ENCODE data around the gene SV2C.
A peak's percentile ranks its signal among the peaks of the same experiment; 100 is the strongest.
"Not testable (repeated sequence)": the region's sequence is repeated elsewhere in the genome, so short reads cannot be mapped to it uniquely, and the experiment has no call there.

Gene SV2C

GRCh38 chr5:76209297-76209696, 126.1 kb downstream of the SV2C start:
- DNase-seq = no peak

- no peak for DNase-seq
These were observed 127.8 kb downstream of the SV2C start for GRCh38 chr5:76210946-76211345.

DNA sequence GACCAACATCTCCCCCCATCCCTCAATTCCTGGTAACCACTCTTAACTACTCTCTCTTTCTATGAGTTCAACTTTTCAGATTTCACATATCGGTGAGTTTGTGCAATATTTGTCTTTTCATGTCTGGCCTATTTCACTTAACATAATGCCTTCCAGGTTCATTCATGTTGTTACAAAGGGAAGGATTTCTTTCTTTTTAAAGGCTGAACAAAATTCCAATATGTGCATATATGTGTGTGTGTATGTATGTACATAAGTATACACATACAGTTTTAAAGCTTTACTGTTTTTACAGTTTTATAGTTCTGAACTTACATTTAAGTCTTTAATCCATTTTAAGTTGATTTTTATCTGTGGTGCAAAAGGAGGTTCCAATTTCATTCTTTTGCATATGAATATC, 130.7 kb downstream of the SV2C start:
- no peak for DNase-seq

GRCh38 chr5:76216748-76217147, 133.6 kb downstream of the SV2C start:
- no peak for DNase-seq

DNA sequence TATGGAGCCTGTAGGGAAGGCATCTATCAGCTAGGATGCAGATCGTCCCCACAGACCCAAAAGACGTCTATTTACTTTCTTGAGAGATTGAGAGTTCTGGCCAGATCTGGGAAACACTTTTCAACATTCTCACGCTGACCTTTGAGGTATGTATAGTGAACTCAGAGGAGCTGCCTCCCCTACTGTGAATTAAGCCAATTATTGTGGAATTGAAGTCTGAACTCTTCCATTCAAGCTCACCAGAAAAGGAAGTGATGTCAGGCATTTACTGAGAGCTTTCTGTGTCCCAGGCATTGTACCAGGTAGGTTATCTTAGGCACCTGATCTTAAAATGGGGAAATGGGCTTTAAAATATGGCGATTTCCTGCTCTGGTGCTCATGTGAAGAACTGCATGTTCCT, 136.5 kb downstream of the SV2C start:
- DNase-seq = no peak

DNA sequence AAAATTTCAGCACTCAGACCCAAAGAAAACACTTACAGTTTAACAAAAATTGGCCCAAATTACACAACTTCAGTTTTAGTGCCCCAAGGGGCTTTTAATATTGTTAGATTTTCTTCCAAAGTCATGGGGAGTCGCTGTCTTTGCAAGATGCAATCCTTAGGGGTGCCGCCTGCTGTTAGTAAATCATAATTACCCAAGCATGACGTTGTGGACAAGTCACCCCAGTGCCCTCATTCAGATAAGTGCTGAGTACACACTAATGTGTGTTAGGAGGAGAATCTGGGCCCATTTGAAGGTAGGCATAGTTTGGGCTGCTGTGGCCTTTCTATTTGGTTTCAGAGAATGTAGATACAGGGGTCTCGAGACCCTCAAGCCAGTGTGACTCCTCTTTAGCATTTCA, 138.1 kb downstream of the SV2C start:
- DNase-seq = no peak

GRCh38 chr5:76222318-76222717, 139.1 kb downstream of the SV2C start:
- no peak for DNase-seq

DNA sequence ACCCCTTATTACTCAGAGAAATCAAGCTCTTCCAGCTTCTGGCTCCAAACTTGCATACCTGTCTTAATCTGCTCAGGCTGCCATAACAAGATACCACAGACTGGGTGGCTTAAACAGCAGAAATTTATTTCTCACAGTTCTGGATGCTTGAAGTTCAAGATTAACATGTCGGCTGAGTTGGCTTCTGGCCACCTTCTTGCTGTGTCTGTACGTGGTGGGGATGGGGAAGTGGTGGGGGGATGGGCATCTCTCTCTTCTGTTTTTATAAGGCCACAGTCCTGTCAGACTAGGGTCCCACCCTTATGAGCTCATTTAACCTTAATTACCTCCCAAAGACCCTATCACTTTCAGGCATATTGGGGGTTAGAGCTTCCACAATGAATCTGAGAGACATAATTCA, 140.5 kb downstream of the SV2C start:
- peak; percentile 21 for DNase-seq

GRCh38 chr5:76224898-76225297, 141.7 kb downstream of the SV2C start:
- DNase-seq = no peak

DNA sequence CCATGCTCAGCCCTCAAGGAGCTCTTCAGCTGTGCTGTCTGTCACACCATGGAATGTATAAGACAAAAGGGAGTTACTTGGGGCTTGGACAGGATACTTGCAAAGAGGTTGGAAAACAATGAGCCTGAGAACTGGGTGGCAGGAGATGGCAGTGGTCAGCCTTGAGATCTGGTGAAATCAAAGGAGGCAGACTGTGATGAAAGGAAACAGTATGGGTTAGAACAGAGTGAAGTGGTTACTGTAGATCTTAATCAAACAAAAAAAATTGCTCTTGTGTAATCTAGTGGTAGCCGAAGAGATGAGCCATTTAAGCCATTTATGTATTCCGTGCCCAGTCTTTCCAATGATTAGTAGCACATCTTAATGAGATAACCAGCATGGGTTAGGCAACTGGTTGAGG, 142.2 kb downstream of the SV2C start:
- no peak for DNase-seq

DNA sequence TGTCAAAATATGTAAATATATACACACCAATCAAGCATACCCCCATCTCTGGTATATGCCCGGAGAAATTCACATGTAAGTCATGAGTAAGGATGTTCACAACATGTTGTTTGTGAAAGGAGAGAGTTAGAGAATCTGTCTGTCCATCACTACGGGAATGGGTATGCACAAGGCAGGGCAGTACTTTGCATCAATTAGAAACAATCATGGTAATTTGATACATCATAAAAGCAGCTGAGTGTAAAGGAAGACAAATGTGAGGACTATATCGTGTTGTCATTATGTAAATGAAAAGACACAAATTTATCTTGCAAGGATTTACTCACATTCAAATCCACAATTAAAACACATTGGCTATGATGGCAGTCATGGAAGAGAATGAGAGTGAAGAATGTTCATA, 146.7 kb downstream of the SV2C start:
- DNase-seq = no peak

DNA sequence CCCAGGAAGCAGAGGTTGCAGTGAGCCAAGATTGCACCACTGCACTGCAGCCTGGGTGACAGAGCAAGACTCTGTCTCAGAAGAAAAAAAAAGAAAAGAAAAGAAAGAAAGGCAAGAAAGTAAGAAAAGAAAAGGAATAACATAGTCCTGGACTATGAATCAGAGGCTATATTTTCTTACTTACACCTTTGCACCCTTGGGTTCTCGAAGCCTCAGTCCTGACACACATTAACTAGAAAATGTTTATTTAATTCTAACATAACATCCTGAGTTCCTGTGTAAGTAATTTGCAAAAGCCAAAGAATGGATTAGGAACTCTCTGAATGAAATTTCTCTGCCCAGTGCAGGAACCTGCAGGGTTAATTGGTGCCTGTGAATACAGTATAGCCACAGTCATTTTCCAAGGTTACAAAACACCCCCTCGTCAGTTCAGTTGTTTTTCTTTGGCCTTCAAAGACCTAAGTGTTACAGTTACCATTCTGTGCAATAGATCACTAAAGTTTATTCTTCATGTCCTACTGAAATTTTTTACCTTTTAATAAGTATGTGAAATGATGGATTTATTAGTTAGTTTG, 147.6 kb downstream of the SV2C start:
- no peak for DNase-seq

DNA sequence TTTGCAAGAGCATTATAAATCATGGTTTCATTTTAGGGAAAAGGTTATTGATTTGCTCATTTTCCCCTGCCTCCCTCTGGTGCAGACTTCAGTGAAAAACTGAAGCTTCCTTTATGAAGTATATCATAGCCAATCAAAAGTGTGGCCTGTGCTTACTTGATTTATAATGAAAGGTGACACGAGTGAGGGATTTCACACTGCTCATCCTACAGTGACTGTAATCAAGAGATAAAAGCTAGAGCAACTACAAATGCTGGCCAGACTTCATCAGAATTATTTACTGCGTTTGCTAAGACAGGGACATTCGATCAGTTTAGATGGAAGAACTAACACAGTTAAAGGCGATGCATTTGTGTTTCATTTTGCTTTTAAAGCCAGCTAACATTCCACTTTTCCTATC, 151.5 kb downstream of the SV2C start:
- no peak for DNase-seq

- no peak for DNase-seq
These were observed 153.5 kb downstream of the SV2C start for GRCh38 chr5:76236684-76237083.

DNA sequence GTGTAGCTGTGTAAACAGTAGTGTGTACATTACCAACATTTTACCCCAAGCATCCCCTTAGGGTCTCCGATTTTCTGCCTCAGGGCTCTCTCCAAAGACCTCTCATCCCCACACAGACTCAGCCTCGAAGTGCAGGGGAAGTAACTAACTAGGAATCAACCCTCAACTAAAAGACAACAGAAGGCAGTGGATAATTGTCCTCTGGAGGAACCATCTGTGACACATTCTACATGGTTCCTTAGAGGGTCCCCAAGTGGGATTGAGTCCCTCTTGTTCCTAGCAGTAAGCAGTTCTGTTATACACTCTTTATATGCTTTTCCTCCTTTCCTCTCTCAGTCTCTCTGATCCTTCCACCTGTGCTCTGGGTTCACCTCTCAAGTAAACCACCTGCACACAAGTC, 157.2 kb downstream of the SV2C start:
- no peak for DNase-seq

- not testable (repeated sequence) for DNase-seq
These were observed 159.0 kb downstream of the SV2C start for GRCh38 chr5:76242155-76242554.

GRCh38 chr5:76245590-76245989, 162.4 kb downstream of the SV2C start:
- no peak for DNase-seq

DNA sequence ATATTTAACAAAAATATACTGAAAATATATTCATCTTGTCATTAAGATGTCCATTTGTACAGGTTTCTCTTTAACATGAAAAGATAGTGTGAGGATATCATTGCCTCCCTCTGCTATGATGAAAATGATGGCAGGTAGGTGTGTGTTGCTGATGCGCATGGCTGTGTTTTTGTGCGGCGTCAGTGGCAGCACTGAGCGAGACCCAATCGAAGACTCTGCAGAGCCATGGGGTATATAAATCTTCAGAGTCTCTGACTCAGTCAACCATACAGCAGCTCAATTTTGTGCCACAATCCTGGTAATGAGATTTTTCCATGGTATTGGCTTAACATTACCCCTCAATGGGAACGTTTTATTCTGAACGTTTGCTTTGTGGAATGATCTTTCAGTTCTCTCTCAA, 166.4 kb downstream of the SV2C start:
- no peak for DNase-seq

GRCh38 chr5:76250463-76250862, 167.3 kb downstream of the SV2C start:
- no peak for DNase-seq

GRCh38 chr5:76251656-76252055, 168.5 kb downstream of the SV2C start:
- DNase-seq = no peak

GRCh38 chr5:76252437-76252836, 169.3 kb downstream of the SV2C start:
- no peak for DNase-seq

DNA sequence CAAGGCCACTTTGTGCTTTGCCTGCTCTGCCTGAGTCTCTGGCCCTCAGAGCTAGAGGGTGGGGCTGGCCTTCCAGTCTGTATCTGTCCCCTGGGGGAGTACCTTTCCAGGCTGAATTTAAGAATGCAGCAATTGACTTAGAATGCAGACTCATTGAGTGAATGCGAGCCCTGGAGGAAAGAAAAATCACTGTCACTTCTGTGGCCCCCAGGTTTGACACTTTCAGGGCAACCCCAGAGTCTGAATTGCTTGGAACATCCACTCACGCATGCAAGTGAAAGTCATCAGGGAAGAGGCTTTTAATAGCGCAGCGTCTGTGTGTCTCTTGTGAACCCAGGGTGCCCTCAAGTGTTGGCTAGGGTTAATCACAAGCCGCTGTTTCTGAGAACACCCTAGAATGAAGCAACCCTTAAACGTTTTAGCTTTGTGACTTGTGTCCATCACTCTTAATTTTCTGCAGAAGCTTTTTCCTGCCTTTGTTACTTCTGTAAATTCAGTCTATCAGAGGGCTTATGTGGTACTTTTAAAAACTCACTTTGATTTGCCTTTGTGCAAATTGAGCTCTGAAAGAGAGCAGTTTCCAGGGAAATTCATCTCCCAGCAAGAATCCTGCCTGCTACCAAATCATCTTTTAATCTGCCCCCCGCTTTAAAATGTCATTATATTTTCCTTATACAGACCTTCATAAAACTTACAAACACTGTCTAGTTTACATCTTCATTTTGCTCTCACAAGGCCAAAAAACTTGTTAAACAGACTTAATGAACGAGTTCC, 173.1 kb downstream of the SV2C start:
- DNase-seq = peak; percentile 78

GRCh38 chr5:76257225-76257833, 174.1 kb downstream of the SV2C start:
- no peak for DNase-seq

DNA sequence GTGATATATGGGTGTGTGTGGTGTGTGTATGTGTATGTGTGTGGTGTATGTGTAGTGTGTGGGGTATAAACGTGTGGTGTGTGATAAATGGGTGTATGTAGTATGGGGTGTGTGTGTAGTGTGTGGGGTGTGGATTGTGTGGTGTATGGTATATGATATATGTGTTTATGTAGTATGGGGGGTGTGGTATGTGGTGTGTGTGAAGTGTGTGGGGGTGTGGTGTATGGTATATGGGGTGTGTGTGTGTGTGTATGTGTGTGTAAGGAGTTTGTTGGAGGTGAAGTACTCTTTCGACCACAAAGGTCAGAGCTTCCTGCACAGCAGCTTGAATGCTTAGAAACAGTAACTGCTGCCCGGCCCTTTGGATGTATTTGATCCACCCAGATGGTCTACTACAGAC, 174.7 kb downstream of the SV2C start:
- no peak for DNase-seq

- no peak for DNase-seq
These were observed 181.5 kb downstream of the SV2C start for GRCh38 chr5:76264681-76265080.
